Activated CD4-positive, alpha-beta T cell treated with anti-CD3 and anti-CD28 coated beads, Interleukin-2, amount 50 U/mL, for 48 hours (primary cell): Measurements from ENCODE around the gene SEMA7A.
A peak's percentile ranks its signal among the peaks of the same experiment; 100 is the strongest.

Source experiments
- DNase-seq, 2 experiments: peaks; one replicate each; pipeline ENCODE4 v3.0.0-alpha.2; 2020

SEMA7A gene

GRCh38 chr15:74451861-74452835 lies 18.4 kb upstream of the SEMA7A start:
- no peak for DNase-seq

DNA sequence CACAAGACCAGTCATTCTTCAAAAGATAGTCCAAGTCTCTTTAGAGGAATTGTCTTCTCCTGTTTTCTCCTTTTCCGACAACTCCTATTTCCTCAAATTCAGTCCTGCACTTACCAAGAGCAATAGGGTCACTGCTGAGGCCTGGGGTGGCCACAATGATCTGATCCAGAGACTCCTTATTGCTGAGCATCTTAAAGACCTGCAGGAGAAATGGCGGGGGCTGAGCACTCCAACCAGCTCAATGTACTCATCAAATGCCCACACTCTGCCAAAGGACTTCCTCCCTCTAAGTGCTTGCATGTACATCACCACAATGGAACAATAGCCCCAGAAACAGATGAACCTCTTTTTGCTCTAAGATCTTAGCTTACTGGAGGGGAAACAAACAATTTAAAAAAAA lies 17.6 kb upstream of the SEMA7A start:
- no peak for DNase-seq

GRCh38 chr15:74449643-74450205 lies 16.0 kb upstream of the SEMA7A start:
- no peak for DNase-seq

- no peak for DNase-seq
Observed at GRCh38 chr15:74449095-74449494, 15.3 kb upstream of the SEMA7A start.

DNA sequence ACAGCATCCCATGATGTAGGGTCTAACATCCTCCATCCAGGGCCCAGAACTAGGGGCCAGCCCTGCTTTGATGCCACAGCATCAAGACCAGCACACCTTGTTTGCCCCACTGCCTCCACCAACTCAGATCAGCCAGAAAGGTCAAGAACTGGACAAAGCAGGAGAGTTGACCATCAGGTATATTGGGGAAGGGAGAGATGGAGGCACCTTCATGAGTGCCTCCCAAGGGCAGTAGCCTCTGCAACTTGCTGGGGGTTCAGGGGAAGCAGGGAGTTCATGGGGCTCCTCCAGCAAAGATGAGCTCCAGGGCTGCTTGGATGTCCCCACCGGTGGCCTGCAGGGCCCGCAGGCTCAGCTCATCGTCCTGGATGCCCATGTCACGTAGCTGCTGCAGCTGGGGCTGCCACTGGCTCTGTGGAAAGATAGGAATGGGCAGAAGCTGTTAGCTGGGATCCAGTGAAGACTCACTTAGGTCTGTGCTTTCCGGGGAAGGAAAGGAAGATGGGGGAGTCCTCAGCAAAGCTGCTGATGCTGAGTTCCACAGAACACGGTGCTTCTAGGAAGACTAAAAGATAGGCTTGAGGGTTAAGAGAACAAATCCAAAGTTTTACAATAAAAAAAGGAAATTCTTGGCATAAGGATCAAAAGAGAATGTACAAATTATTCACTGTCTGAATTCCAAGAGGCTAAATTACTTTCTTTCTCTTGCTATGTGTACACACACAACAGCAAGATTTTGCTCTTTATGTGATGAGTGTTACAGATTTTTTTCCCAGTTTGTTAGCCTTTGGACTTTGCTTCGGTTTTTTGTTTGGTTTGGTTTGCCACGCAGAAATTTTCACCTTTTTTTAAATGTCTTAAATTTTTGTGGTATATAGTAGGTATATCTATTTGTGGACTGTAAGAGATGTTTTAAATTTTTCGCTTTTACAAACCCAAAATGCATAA lies 12.3 kb upstream of the SEMA7A start:
- DNase-seq = no peak

DNA sequence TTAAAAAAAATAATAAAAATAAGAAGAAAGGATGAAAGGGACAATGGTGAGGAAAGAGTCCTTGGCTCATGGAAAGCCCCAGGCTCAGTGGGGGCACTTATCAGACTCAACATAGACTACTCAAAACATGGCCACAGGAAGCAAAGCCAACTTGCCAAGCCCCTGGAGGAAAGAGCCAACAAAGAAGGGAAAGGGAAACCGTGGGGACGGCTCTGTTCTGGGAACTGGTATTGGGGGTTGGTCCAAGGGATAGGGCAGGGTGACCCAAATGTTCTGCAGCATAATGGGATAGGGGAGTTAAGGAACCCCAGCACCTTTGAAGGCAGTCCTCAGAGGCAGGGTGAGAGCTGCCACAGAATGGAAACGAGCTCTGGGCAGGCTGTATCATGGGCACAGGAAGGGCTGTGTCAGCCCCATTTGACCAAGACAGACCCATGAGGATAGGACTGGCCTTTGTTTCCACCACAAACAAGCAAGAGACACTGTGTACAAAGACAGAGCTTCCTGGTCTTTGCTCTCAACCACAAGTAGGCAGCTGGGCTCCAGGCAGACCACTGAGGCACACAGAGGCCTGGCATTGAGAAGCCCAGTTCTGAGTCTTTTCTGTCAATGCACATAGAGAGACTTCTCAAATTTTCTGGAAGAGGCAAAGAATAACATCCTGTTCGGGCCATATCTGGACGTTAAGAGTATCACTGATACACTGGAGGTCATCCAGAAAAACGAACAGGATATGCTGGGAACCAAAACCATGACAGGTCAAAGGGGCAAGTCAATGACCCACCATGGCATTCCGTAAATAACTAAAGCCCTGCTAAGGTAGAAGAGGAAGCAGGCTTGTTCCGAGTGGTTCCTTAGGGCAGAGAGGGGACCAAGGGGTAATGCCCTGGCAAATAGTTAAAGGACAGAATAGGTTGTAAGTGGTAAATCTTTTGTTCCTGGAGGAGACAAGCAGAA lies 10.6 kb upstream of the SEMA7A start:
- DNase-seq = no peak

DNA sequence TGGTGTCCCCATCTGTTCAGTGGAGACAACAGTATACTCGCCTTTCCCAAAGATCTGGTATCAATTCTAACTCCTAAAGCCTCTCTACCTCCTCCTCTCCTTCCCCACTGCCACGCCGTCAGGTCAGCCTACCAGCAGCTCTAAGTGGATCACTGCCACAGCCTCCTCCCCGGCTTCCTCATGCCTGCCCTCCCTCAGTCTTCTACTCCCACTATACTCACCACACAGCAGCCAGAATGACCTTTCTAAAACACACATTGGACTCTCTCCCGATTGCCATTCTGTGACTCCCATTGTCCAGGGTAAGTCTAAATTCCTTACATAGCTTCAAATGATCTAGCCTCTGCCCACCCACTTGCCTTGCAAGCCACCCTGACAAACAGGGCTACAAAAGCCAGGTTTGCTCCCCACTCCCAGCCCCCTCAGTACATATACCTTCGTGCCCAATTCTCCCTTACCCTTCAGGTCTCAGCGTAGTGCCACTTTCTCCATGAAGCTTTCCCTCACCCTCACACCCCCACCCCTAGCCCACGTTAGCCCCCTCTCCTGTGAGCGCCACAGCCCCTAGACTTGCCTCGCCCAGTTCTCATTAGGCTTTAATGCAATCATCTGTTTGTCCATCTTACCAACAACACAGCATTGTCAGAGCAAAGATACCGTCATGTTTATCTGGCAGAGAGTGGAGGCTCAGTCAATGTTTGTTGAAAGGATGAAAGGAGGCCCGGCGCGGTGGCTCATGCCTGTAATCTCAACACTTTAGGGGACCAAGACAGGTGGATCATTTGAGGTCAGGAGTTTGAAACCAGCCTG lies 9.5 kb upstream of the SEMA7A start:
- DNase-seq = no peak

GRCh38 chr15:74442604-74443003 lies 8.8 kb upstream of the SEMA7A start:
- no peak for DNase-seq

DNA sequence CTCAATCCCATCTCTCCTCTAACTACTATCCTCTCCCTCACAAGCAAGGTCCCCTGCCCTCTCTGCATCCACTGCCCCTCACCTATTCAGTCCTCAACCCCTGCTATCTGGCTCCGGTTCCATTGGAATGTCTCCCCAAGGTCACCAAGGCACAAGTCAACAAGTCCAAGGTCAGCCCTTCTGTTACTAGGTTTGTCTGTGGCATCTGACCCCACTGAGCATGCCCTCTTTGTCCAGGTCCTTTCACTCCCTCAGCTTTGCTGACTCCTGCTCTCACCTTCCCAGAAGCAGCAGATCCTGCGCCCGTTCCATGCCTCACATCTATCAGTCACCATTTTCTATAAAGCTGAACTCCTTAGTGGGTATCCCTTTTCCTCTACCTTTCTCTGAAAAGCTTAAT lies 8.3 kb upstream of the SEMA7A start:
- DNase-seq = no peak

GRCh38 chr15:74441248-74441941 lies 7.6 kb upstream of the SEMA7A start:
- DNase-seq = no peak

GRCh38 chr15:74438721-74439316 lies 5.1 kb upstream of the SEMA7A start:
- peak; percentile 83 to 85 for DNase-seq

DNA sequence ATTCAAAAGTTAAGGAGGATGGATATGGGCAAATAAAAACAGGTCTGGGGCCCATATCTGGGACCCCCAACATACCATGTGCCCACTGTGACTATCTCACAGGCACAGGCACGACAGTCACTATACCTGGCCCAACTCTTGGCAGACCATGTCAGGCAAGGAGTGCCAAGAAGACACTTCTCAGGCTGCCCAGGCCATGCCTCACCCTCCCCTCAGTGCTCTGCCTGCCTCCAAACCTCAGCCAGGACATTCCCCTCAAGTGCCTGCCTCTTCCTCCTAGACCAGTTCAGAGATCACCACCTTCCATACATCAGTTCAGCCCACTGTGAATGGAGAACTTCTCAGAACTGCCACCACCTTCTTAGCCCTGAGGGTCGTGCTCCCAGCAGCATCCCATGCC lies 4.4 kb upstream of the SEMA7A start:
- DNase-seq = no peak

DNA sequence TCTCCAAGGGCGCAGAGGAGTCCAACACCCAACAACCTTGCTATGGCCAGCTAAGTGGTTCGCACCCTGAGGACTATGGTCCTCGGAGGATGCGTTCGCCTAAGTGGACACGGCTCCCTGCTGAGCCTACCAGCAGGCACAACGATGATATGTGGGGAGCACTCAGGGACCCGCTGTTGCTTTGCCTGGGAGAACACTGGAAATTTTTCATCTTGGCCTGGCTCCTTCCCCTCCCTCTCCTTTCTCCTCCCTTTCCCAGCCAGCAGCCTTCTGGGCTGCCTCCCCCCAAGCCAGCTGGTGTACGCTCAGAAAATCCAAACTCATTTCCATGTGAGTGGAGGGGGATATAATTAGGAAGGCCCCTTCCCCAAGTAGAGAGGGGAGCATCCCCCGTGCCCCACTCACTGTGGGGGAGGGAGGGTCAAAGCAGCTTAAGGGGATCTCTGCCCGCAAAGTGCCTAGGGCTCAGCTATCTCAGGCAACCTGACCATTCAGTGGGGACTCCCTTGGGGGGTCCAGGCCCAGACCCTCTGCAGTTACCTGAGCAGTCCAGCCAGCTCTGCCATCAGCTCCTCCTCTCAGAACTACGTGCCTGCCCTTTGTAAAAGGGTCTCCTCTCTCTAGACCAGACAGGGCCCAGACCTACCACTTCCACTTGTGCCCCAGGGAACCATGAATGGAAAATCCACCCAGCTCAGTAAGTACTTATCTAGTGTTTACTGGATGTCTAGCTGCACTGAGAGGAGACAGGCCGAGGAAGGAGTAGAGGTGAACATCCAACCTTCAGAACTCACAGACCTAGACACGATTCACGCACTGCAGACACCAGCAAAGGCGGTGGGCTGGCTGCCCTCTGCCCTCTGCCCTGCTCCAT lies 742 bp upstream of the SEMA7A start:
- no peak for DNase-seq

- no peak for DNase-seq
Observed at GRCh38 chr15:74432968-74433591, 678 bp downstream of the SEMA7A start.

GRCh38 chr15:74432271-74432967 lies 1.3 kb downstream of the SEMA7A start:
- DNase-seq = no peak

DNA sequence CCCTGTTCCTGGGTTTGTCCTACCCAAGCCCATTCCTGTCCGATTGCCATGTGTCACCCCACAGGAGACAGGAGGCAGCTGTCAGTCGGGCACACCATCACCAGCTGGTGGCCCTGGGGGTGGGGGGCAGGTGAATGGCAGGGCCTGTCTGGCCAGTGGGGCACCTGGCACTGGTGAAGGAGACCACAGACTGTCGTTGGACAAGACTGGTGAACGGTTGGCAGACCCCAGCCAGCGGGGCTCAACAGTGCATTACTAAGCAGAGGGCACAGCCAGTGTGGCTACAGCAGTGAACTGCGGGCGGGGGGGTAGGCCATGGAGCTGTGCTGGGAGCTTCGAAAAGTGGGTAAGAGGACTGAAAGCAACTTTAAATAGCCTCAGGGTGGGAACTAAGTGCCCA lies 2.1 kb downstream of the SEMA7A start:
- peak in 1 of 2 experiments; percentile 45 for DNase-seq

- DNase-seq = no peak
Observed at GRCh38 chr15:74431116-74431515, 2.6 kb downstream of the SEMA7A start.

DNA sequence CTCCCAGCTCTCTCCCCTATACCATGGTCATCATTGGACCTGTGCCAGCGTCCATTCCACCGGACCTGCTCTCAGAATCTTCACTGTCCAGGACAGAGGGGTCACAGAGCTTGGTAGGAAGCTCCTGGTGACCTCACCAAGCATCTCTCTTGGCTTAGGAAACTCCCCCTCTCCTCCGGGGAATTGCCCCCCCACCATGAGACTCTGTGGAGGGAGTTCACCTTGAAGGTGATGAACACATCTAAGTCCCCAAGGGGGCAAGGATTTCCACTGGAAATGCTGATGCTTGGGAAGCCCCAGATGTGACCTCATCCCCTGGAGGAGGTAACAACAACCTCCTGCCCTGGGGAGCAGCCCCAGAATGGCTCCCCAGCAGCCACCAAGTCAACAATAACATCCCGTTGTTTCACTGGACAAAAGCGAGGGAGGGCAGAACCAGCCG lies 3.2 kb downstream of the SEMA7A start:
- no peak for DNase-seq
